K562 (cell line): ENCODE results near the gene RPS6KA2. TPM values are rescaled to one million over a fixed set of nuclear protein-coding genes. Genes with fewer than 3 reads are reported as not detected.

Experiments used
- AFF1 ChIP-seq, 2 experiments: fragments of 450-650 bp; IDR thresholded peaks; 2 replicates each; pipeline ENCODE4 v1.6.1; 2018; ENCODE audit warnings: mild to moderate bottlenecking in 2 of 2, low read depth in 1 of 2; ENCODE audit not compliant: partially characterized antibody in 2 of 2
- AFF4 ChIP-seq: sonication (generic); formaldehyde crosslinking; IDR thresholded peaks from 2 replicates; pipeline ENCODE4 v1.8.0; 2023; ENCODE audit warnings: mild to moderate bottlenecking, missing genetic modification reagents
- CBX3 ChIP-seq, 2 experiments: IDR thresholded peaks; 1 replicate in 1 of 2; 2 replicates in 1 of 2; pipeline ENCODE4 v1.6.1; 2012; ENCODE audit warnings: inconsistent platforms in 2 of 2, low read length in 2 of 2, borderline replicate concordance in 1 of 2, control low read depth in 1 of 2
- ELK1 ChIP-seq: sonication (generic); formaldehyde crosslinking; IDR thresholded peaks from 2 replicates; pipeline ENCODE4 v1.8.1; 2022; ENCODE audit warnings: missing genetic modification reagents
- GATAD2A ChIP-seq: fragments of 450-650 bp; IDR thresholded peaks from 2 replicates; pipeline ENCODE4 v1.6.1; 2017
- IFI16 ChIP-seq: fragments of 250-450 bp; sonication (Bioruptor Pico); IDR thresholded peaks from 2 replicates; pipeline ENCODE4 v2.1.2; 2022; ENCODE audit warnings: mild to moderate bottlenecking, inconsistent platforms
- MAZ ChIP-seq, 2 experiments: fragments of 450-650 bp in 1 of 2; sonication (generic) in 1 of 2; formaldehyde crosslinking; IDR thresholded peaks in 1 of 2; conservative IDR thresholded peaks in 1 of 2; 2 replicates each; pipeline versions ENCODE4 v1.4.0 to v1.5.0; 2020; ENCODE audit warnings: mild to moderate bottlenecking in 1 of 2, missing genetic modification reagents in 1 of 2
- MBD1 ChIP-seq: fragments of 250-450 bp; sonication (Bioruptor Pico); IDR thresholded peaks from 2 replicates; pipeline ENCODE4 v1.8.0; 2022; ENCODE audit warnings: inconsistent platforms
- MCM5 ChIP-seq: fragments of 450-650 bp; IDR thresholded peaks from 2 replicates; pipeline ENCODE4 v1.6.1; 2016; ENCODE audit warnings: low read depth
- SRSF1 ChIP-seq: fragments of 200-400 bp; formaldehyde crosslinking; IDR thresholded peaks from 2 replicates; pipeline ENCODE4 v1.6.1; 2017; ENCODE audit warnings: mild to moderate bottlenecking, low read depth, low read length, moderate library complexity
- USF2 ChIP-seq: sonication (generic); formaldehyde crosslinking; IDR thresholded peaks from 2 replicates; pipeline ENCODE4 v1.5.0; 2020; ENCODE audit warnings: missing genetic modification reagents
- ZNF143 ChIP-seq: sonication (generic); formaldehyde crosslinking; IDR thresholded peaks from 2 replicates; pipeline ENCODE4 v1.9.0; 2022; ENCODE audit warnings: mild to moderate bottlenecking, missing genetic modification reagents
- ZNF347 ChIP-seq: fragments of 450-650 bp; formaldehyde crosslinking; IDR thresholded peaks from 2 replicates; pipeline ENCODE4 v1.4.0; 2020; ENCODE audit warnings: low read depth, mild to moderate bottlenecking, moderate library complexity
- polyA plus RNA-seq, 8 experiments: library from polyadenylated mRNA; depleted of rRNA in 4 of 8; stranded (reverse) in 5 of 8; unstranded in 3 of 8; fragments of >200 nt; fragmentation: Nextera tagmentation in 2 of 8; fragmentation: Illumina TruSeq in 1 of 8; extraction: Ambion mirVana in 2 of 8; extraction: Trizol in 1 of 8; gene quantifications; 2 replicates each; pipeline versions ENCODE4 v1.2.1 to v1.2.3, GENCODE V29; 2011 to 2014; ENCODE audit warnings: inconsistent platforms in 1 of 8, missing spikeins in 1 of 8
- total RNA-seq, 7 experiments: library from RNA; depleted of rRNA in 6 of 7; stranded (reverse); fragments of >200 nt in 6 of 7; fragmentation: Illumina TruSeq in 2 of 7; extraction: Trizol in 2 of 7; gene quantifications; 2 replicates each; pipeline versions ENCODE4 v1.2.1 to v1.2.3, GENCODE V29; 2011 to 2021; ENCODE audit warnings: low replicate concordance in 1 of 7

Gene RPS6KA2
- total and polyA plus RNA-seq, 9 of the 15 experiments (the other 6 are each of a cell fraction or from before 2014, with no cell fraction given): 0.29 to 1.00 (median 0.53) TPM

- no peak for TF ChIP-seq ZNF347 (CRISPR knock-in tag)
- TF ChIP-seq IFI16: no peak
- no peak; the same call in 1 of the 2 replicates for TF ChIP-seq USF2 (CRISPR knock-in tag)
- no peak for TF ChIP-seq MBD1 (CRISPR knock-in tag)
- TF ChIP-seq AFF1 (IDR thresholded peaks at IDR 0.05; ENCODE audit: low read depth in 1 of 2, partially characterized antibody in 2 of 2): no peak
- no peak for TF ChIP-seq SRSF1
- no peak for TF ChIP-seq CBX3 (IDR thresholded peaks at IDR 0.05; ENCODE audit: borderline replicate concordance in 1 of 2, low read length in 2 of 2)
- TF ChIP-seq ZNF143 (CRISPR knock-in tag): no peak
- TF ChIP-seq GATAD2A: no peak
- TF ChIP-seq MCM5: no peak
- TF ChIP-seq ELK1 (CRISPR knock-in tag): no peak
- TF ChIP-seq MAZ (CRISPR knock-in tag; conservative IDR thresholded peaks at IDR 0.05 in 1 of 2, IDR thresholded peaks at IDR 0.05 in 1 of 2): peak; percentile 79 to 84
- no peak for TF ChIP-seq AFF4 (CRISPR knock-in tag)
Measured at GRCh38 chr6:166627033-166627874, at the start of gene RPS6KA2 (continued).
